ENCODE data around the gene DCTN3.
"Not testable (repeated sequence)": the region's sequence is repeated elsewhere in the genome, so short reads cannot be mapped to it uniquely, and the experiment has no call there.

The DCTN3 gene

DNA sequence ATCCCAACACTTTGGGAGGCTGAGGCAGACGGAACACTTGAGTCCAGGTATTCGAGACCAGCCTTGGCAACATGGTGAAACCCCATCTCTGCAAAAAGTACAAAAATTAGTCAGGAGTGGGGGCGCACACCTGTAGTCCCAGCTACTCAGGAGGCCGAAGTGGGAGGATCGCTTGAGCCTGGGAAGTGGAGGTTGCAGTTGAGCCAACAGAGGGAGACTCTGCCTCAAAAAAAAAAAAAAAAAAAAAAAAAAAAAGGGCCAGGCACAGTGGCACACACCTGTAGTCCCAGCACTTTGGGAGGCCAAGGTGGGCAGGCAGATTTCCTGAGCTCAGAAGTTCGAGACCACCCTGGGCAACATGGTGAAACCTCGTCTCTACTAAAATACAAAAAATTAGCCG is 19.0 kb upstream of the DCTN3 start:
- H2BK5ac ChIP-seq (ENCODE audit: low read depth, low read length, poor library complexity, severe bottlenecking); H3K27me3 ChIP-seq (ENCODE audit: control insufficient read depth in 1 of 2, insufficient read depth in 1 of 2, low read length in 2 of 2); H2BK12ac ChIP-seq (ENCODE audit: low read length in 2 of 2); H3K4ac ChIP-seq (ENCODE audit: low read depth in 1 of 2, low read length in 2 of 2); H4K8ac ChIP-seq (ENCODE audit: low read length); H4K91ac ChIP-seq (ENCODE audit: low read length); H3K18ac ChIP-seq (ENCODE audit: low read depth in 1 of 2, low read length in 2 of 2); H3K23ac ChIP-seq (ENCODE audit: low read length in 2 of 2); H3K4me3 ChIP-seq (ENCODE audit: insufficient read depth in 1 of 2, low read depth in 1 of 2, low read length in 2 of 2); H2BK120ac ChIP-seq (ENCODE audit: low read depth, low read length); H2AK5ac ChIP-seq (ENCODE audit: low read length, severe bottlenecking); H2BK15ac ChIP-seq (ENCODE audit: low read depth, poor library complexity, severe bottlenecking); H3K27ac ChIP-seq (ENCODE audit: low read length, poor library complexity, severe bottlenecking); DNase-seq; H3K4me2 ChIP-seq (ENCODE audit: low read length, poor library complexity, severe bottlenecking); H3K14ac ChIP-seq (ENCODE audit: low read length in 2 of 2); H3K9ac ChIP-seq (ENCODE audit: low read length); H2AFZ ChIP-seq (ENCODE audit: low read depth, low read length); H3K9me3 ChIP-seq (ENCODE audit: control insufficient read depth, low read length): not testable (repeated sequence)
- Histone ChIP-seq H3K79me1 (replicated peaks; ENCODE audit: low read length, poor library complexity, severe bottlenecking) (peaks cover 22% of the 10 kb centered on the region), H3K36me3 (ENCODE audit: control insufficient read depth in 1 of 2, insufficient read depth in 2 of 2, low read depth in 1 of 2, low read length in 2 of 2) (peaks cover 11 to 13% of the 10 kb centered on the region in 2 experiments), H3K4me1 (ENCODE audit: control insufficient read depth, insufficient read depth, low read depth, low read length) (peaks cover 19% of the 10 kb centered on the region)
- WGBS: 83% methylated on average over 8 of the region's 8 CpGs

DNA sequence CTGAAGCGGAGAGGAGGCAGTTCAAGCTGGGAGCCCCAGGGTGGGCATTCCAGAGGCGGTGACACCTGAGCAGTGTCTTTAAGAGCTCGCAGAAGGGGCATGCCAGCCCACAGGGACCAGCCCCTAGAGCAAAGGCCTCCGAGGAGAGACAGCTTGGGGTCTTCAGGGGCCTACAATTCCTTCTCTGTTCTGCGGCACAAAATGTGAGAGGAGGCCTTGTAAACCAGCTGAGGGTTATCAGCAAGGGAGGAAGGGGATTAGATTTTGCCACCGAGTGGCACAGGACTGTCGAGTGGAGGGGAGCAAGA is 17.8 kb upstream of the DCTN3 start:
- Histone ChIP-seq H3K79me1 (replicated peaks; ENCODE audit: low read length, poor library complexity, severe bottlenecking) (peaks cover 22% of the 10 kb centered on the region), H3K27ac (ENCODE audit: low read length, poor library complexity, severe bottlenecking) (peak overlapping the region; percentile 26), H3K14ac (ENCODE audit: low read length in 2 of 2) (no peak overlapping the region), H2BK12ac (ENCODE audit: low read length in 2 of 2) (no peak overlapping the region), H3K36me3 (ENCODE audit: control insufficient read depth in 1 of 2, insufficient read depth in 2 of 2, low read depth in 1 of 2, low read length in 2 of 2) (peaks cover 11 to 13% of the 10 kb centered on the region in 2 experiments), H3K4me3 (ENCODE audit: insufficient read depth in 1 of 2, low read depth in 1 of 2, low read length in 2 of 2) (peak overlapping the region; percentile 85 to 88), H2BK15ac (ENCODE audit: low read depth, poor library complexity, severe bottlenecking) (peak overlapping the region; percentile 63), H3K9ac (ENCODE audit: low read length) (peak overlapping the region; percentile 93), H3K9me3 (ENCODE audit: control insufficient read depth, low read length) (no peaks in the 10 kb centered on the region), H2AK5ac (ENCODE audit: low read length, severe bottlenecking) (no peak overlapping the region), H3K18ac (ENCODE audit: low read depth in 1 of 2, low read length in 2 of 2) (peak overlapping the region; percentile 40 to 96), H2BK5ac (ENCODE audit: low read depth, low read length, poor library complexity, severe bottlenecking) (no peak overlapping the region), H2BK120ac (ENCODE audit: low read depth, low read length) (peak overlapping the region; percentile 85), H3K4me2 (ENCODE audit: low read length, poor library complexity, severe bottlenecking) (peak overlapping the region; percentile 99), H3K23ac (ENCODE audit: low read length in 2 of 2) (no peak overlapping the region), H3K4ac (ENCODE audit: low read depth in 1 of 2, low read length in 2 of 2) (peak overlapping the region; percentile 13 to 85), H4K8ac (ENCODE audit: low read length) (peak overlapping the region; percentile 99), H3K27me3 (ENCODE audit: control insufficient read depth in 1 of 2, insufficient read depth in 1 of 2, low read length in 2 of 2) (no peaks in the 10 kb centered on the region), H4K91ac (ENCODE audit: low read length) (peak overlapping the region; percentile 54), H2AFZ (ENCODE audit: low read depth, low read length) (peak overlapping the region; percentile 83), H3K4me1 (ENCODE audit: control insufficient read depth, insufficient read depth, low read depth, low read length) (peaks cover 19% of the 10 kb centered on the region)
- DNase-seq: no peak
- 28% methylated on average over 7 of the region's 7 CpGs for WGBS

DNA sequence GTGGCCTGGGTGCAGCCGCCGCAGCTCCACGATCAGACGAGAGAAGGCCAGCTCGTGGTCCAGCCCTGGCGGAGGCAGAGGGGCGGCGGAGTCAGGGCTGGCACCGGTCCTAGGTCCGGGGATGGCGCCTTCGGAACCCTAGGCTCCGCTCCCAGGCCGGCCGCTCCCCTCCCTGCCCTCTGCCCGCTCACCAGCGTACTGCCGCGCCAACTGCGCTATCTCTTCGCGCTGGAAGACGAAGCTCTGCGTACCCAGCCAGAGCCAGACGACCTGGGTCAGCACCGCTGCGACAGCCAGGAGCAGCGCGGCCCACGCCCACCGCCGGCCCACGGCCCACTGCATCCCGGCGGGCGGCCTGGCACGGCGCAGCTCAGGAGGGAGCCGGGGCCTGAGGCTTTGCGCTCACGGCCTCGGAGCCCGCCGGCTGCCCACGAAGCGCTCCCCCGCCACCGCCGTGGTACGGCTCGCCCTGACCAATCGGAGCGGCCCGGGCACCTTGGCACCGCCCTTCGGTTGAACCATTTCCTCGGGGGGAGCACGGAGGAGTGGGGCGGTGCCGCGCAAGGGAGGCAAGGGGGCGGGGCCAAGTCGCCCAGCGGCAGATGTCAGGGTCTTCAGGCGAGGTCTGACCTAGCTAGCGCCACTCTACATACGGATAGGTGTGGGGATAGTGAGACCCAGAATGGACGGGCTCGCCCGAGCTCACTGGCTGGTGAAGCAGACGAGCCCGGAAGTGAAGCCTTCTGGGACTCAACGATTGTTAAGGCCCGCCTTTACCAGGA is 17.3 kb upstream of the DCTN3 start, which contains the start of gene SIGMAR1:
Gene SIGMAR1 (minus strand): TSS at position 432 of the 782 bp plus-strand sequence. CDS start 90 bp downstream, at position 342.
- Histone ChIP-seq H4K91ac (ENCODE audit: low read length) (peak within 1 kb of the TSS; percentile 94), H3K36me3 (ENCODE audit: control insufficient read depth in 1 of 2, insufficient read depth in 2 of 2, low read depth in 1 of 2, low read length in 2 of 2) (peaks cover 11 to 13% of the 10 kb centered on the region in 2 experiments), H3K27ac (ENCODE audit: low read length, poor library complexity, severe bottlenecking) (peak within 1 kb of the TSS; percentile 26), H3K23ac (ENCODE audit: low read length in 2 of 2) (peak within 1 kb of the TSS; percentile 51 to 97), H2AFZ (ENCODE audit: low read depth, low read length) (peak within 1 kb of the TSS; percentile 99), H3K9me3 (ENCODE audit: control insufficient read depth, low read length) (no peaks in the 10 kb centered on the region), H3K4me2 (ENCODE audit: low read length, poor library complexity, severe bottlenecking) (peak within 1 kb of the TSS; percentile 99), H3K27me3 (ENCODE audit: control insufficient read depth in 1 of 2, insufficient read depth in 1 of 2, low read length in 2 of 2) (no peaks in the 10 kb centered on the region), H3K18ac (ENCODE audit: low read depth in 1 of 2, low read length in 2 of 2) (peak within 1 kb of the TSS; percentile 96 to 100), H3K4me3 (ENCODE audit: insufficient read depth in 1 of 2, low read depth in 1 of 2, low read length in 2 of 2) (peak within 1 kb of the TSS; percentile 85 to 88), H4K8ac (ENCODE audit: low read length) (peak within 1 kb of the TSS; percentile 99), H2BK120ac (ENCODE audit: low read depth, low read length) (peak within 1 kb of the TSS; percentile 85), H3K9ac (ENCODE audit: low read length) (peak within 1 kb of the TSS; percentile 93), H2BK15ac (ENCODE audit: low read depth, poor library complexity, severe bottlenecking) (peak within 1 kb of the TSS; percentile 63), H3K14ac (ENCODE audit: low read length in 2 of 2) (peak within 1 kb of the TSS; percentile 43 to 100), H2BK12ac (ENCODE audit: low read length in 2 of 2) (peak within 1 kb of the TSS in 1 of 2 experiments; percentile 91), H3K4ac (ENCODE audit: low read depth in 1 of 2, low read length in 2 of 2) (peak within 1 kb of the TSS; percentile 88 to 99), H3K79me1 (replicated peaks; ENCODE audit: low read length, poor library complexity, severe bottlenecking) (peaks cover 22% of the 10 kb centered on the region), H2BK5ac (ENCODE audit: low read depth, low read length, poor library complexity, severe bottlenecking) (peak within 1 kb of the TSS; percentile 35), H2AK5ac (ENCODE audit: low read length, severe bottlenecking) (peak within 1 kb of the TSS; percentile 30), H3K4me1 (ENCODE audit: control insufficient read depth, insufficient read depth, low read depth, low read length) (peaks cover 19% of the 10 kb centered on the region)
- WGBS: 2% methylated on average over 74 of the region's 74 CpGs
- peak; percentile 92 for DNase-seq

DNA sequence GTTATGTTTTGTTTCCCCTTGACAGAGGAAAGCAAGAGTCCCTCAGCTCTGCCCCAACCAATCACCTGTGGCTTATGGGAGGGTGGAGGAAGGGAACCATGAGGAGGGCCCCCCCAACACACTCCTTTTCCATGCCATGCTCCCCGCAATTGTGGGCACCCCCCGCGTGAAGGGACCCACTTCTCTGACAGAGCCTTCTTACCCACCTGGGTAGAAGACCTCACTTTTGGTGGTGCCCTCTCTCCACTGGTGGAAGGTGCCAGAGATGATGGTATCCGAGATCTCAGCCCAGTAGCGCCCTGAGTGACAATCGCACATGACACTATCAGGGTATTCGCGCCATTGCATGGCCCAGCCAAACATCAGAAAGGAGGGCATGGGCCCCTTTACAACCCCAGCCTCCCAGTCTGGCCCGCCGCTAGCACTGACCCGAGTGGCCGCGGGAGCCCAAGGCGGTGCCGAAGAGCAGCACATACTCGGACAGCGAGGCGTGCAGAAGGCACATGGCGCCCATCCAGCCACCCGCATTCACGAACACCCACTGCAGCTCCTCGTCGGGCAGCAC is 16.6 kb upstream of the DCTN3 start:
- peak overlapping the region; percentile 93 for H3K9ac ChIP-seq (ENCODE audit: low read length)

More for the DNA sequence above, 16.6 kb upstream of the DCTN3 start:
- Histone ChIP-seq H2BK15ac (ENCODE audit: low read depth, poor library complexity, severe bottlenecking) (peak overlapping the region; percentile 57), H3K4me3 (ENCODE audit: insufficient read depth in 1 of 2, low read depth in 1 of 2, low read length in 2 of 2) (peak overlapping the region; percentile 85 to 88), H3K23ac (ENCODE audit: low read length in 2 of 2) (peak overlapping the region in 1 of 2 experiments; percentile 97), H3K14ac (ENCODE audit: low read length in 2 of 2) (peak overlapping the region; percentile 43 to 100), H3K36me3 (ENCODE audit: control insufficient read depth in 1 of 2, insufficient read depth in 2 of 2, low read depth in 1 of 2, low read length in 2 of 2) (peaks cover 11 to 13% of the 10 kb centered on the region in 2 experiments), H3K4ac (ENCODE audit: low read depth in 1 of 2, low read length in 2 of 2) (peak overlapping the region; percentile 88 to 99), H4K91ac (ENCODE audit: low read length) (peak overlapping the region; percentile 94), H3K27me3 (ENCODE audit: control insufficient read depth in 1 of 2, insufficient read depth in 1 of 2, low read length in 2 of 2) (peaks cover 0 to 3% of the 10 kb centered on the region in 2 experiments), H3K27ac (ENCODE audit: low read length, poor library complexity, severe bottlenecking) (no peak overlapping the region), H3K79me1 (replicated peaks; ENCODE audit: low read length, poor library complexity, severe bottlenecking) (peaks cover 22% of the 10 kb centered on the region), H3K4me1 (ENCODE audit: control insufficient read depth, insufficient read depth, low read depth, low read length) (peaks cover 19% of the 10 kb centered on the region), H3K4me2 (ENCODE audit: low read length, poor library complexity, severe bottlenecking) (peak overlapping the region; percentile 99), H2BK120ac (ENCODE audit: low read depth, low read length) (no peak overlapping the region), H2AFZ (ENCODE audit: low read depth, low read length) (peak overlapping the region; percentile 99), H4K8ac (ENCODE audit: low read length) (peak overlapping the region; percentile 99), H2AK5ac (ENCODE audit: low read length, severe bottlenecking) (peak overlapping the region; percentile 27), H3K18ac (ENCODE audit: low read depth in 1 of 2, low read length in 2 of 2) (peak overlapping the region; percentile 95 to 100), H3K9me3 (ENCODE audit: control insufficient read depth, low read length) (no peaks in the 10 kb centered on the region), H2BK5ac (ENCODE audit: low read depth, low read length, poor library complexity, severe bottlenecking) (no peak overlapping the region), H2BK12ac (ENCODE audit: low read length in 2 of 2) (peak overlapping the region in 1 of 2 experiments; percentile 91)
- 15% methylated on average over 19 of the region's 23 CpGs for WGBS
- no peak for DNase-seq
